K562 treated with DMSO at 1 percent for 48 hours (cell line): ENCODE data around the gene ETV6. TPM values are rescaled to one million over a fixed set of nuclear protein-coding genes. Genes with fewer than 3 reads are reported as not detected.

Experiments used
- total RNA-seq: library from RNA; unstranded; fragments of 300-600 nt; gene quantifications from 2 replicates; pipeline ENCODE4 v1.2.3, GENCODE V29; 2022; ENCODE audit warnings: low replicate concordance; ENCODE audit errors: extremely low read depth

ETV6 gene
- not detected in 2 replicates for total RNA-seq

GRCh38 chr12:11649413-11650285 lies at the start of gene ETV6:
ETV6 (plus strand) TSS chr12:11649674; CDS start chr12:11650128, 454 bp downstream.

